Thyroid gland (tissue), 4 donors: ENCODE data around the gene MMP1. TPM values are rescaled to one million over a fixed set of nuclear protein-coding genes. Genes with fewer than 3 reads are reported as not detected.

ENCODE experiments used
- DNase-seq, 2 donors: peaks; one replicate each; pipeline ENCODE4 v3.0.0-alpha.2; 2019
- H3K27ac ChIP-seq, 3 donors: fragments of 200-600 bp; sonication (generic); 1 replicate in 2 of 3; 2 replicates in 1 of 3; pipeline ENCODE4 v1.5.1; 2016 to 2019; ENCODE audit warnings: mild to moderate bottlenecking in 1 of 3, moderate library complexity in 1 of 3
- H3K27me3 ChIP-seq: fragments of 200-600 bp; sonication (generic); one replicate; pipeline ENCODE4 v1.5.1; 2019
- H3K36me3 ChIP-seq, 2 donors: fragments of 200-600 bp; sonication (generic); one replicate each; pipeline ENCODE4 v1.5.1; 2016 to 2019
- H3K4me1 ChIP-seq, 2 donors: fragments of 200-600 bp; sonication (generic); one replicate each; pipeline ENCODE4 v1.5.1; 2017 to 2019
- H3K4me3 ChIP-seq, 3 donors: fragments of 200-600 bp; sonication (generic); replicated peaks in 1 of 3; 1 replicate in 2 of 3; 2 replicates in 1 of 3; pipeline ENCODE4 v1.5.1; 2016; ENCODE audit warnings: mild to moderate bottlenecking in 1 of 3
- H3K9me3 ChIP-seq: fragments of 200-600 bp; sonication (generic); one replicate; pipeline ENCODE4 v1.5.1; 2017
- POLR2A ChIP-seq, 2 donors: fragments of 450-650 bp; IDR thresholded peaks; one replicate each; pipeline ENCODE4 v1.6.1; 2017; ENCODE audit warnings: antibody characterized with exemption in 2 of 2, mild to moderate bottlenecking in 2 of 2, moderate library complexity in 1 of 2
- WGBS, 2 donors: methylation state at CpG; one replicate each; pipeline ENCODE4 v1.1.5; 2017; 5-methylcytosine and 5-hydroxymethylcytosine counted together
- intact Hi-C: fragments of 100-400 bp; cut with DNase I; formaldehyde crosslinking; loops from one replicate; pipeline ENCODE4 v1.15.1; 2023
- total RNA-seq, 4 donors: library from RNA; depleted of rRNA; stranded (reverse); fragments of >200 nt; gene quantifications; one replicate each; pipeline ENCODE4 v1.2.3, GENCODE V29; 2016
- TF ChIP-seq, protein P1 (sequence below), 6 experiments: fragments of 200-600 bp in 3 of 6; fragments of 450-650 bp in 3 of 6; sonication (generic) in 3 of 6; IDR thresholded peaks; one replicate each; pipeline ENCODE4 v1.5.1; 2016 to 2019; ENCODE audit warnings: antibody characterized with exemption in 6 of 6, mild to moderate bottlenecking in 2 of 6, inconsistent platforms in 1 of 6, moderate library complexity in 1 of 6

MMP1 gene
- total RNA-seq, 4 donors from 2014 or later: not detected

DNA sequence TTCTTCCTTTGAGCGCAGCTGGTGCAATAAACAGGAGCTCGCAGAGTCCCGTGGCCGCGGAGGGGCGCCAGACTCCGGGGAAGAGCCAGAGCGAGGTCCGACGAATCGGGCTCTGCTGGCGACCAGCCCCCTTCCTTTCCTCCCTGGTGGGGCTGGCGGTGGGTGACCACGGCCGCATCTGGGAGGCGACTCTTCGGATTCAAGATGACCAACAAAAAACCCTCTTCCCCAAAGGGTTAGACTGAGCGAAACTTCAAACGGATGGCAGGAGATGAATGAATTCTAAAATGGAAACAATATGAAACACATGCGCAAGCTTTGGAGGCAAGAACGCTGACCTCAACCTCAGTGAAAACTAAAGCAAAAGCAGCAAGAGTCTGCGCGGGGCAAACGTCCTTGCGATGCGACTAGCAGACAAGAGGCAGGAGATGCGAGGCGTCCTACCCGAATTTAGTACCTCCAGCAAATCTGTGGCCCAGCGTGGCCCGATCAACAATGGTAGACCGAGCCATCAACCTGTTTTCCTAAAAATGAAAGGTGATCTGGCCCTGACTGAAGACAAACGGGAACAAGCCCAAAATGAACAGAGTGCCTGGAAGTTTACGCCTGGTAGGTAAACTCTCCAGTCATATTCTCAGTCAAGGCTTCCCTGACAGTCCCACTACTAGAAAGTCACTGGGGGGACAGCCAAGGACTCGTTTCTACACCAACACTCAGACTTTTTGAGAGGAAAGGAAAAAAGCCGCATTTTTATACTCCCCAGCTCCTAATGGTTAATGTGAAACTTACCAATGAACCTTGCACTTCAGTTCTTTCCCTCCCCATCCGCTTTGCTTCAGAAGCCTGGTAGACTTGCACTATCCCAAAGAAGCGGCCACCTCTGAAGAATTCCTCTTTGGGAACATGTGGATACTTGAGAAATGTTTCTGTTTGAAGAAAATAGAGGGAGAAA lies 33.8 kb upstream of the MMP1 start:
- Histone ChIP-seq H3K4me3 (no peak overlapping the region), H3K27me3 (no peaks in the 10 kb centered on the region), H3K9me3 (no peaks in the 10 kb centered on the region), H3K27ac (no peak overlapping the region), H3K4me1 (no peaks in the 10 kb centered on the region), H3K36me3 (no peaks in the 10 kb centered on the region)
- intact Hi-C loops: no loop called here
- 30 to 35% methylated on average over 38 of the region's 38 CpGs for whole genome bisulfite sequencing, 2 donors
- no peak for TF ChIP-seq POLR2A (IDR thresholded peaks at IDR 0.05)
- TF ChIP-seq, protein P1, sequence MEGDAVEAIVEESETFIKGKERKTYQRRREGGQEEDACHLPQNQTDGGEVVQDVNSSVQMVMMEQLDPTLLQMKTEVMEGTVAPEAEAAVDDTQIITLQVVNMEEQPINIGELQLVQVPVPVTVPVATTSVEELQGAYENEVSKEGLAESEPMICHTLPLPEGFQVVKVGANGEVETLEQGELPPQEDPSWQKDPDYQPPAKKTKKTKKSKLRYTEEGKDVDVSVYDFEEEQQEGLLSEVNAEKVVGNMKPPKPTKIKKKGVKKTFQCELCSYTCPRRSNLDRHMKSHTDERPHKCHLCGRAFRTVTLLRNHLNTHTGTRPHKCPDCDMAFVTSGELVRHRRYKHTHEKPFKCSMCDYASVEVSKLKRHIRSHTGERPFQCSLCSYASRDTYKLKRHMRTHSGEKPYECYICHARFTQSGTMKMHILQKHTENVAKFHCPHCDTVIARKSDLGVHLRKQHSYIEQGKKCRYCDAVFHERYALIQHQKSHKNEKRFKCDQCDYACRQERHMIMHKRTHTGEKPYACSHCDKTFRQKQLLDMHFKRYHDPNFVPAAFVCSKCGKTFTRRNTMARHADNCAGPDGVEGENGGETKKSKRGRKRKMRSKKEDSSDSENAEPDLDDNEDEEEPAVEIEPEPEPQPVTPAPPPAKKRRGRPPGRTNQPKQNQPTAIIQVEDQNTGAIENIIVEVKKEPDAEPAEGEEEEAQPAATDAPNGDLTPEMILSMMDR (IDR thresholded peaks at IDR 0.05): peak in 1 of 6 experiments; percentile 17
- peak in 1 of 2 donors; percentile 3 for DNase-seq

DNA sequence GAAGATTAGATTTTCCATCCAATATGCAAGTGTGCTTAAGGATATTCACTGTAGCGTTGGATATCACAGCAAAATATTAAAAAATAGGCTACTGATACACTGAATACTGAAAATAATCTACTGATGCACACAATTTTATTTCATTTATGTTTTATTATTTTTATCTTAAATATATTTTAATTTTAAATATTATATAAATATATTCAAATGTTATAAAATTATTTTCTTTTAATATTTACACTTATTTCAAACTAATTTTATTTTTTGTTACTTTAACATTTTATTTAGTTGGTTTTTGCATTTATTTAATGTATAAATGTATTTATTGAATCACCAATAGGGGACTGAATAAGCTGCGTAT lies 33.1 kb upstream of the MMP1 start:
- TF ChIP-seq, protein P1 (IDR thresholded peaks at IDR 0.05): no peak
- Histone ChIP-seq H3K9me3 (no peaks in the 10 kb centered on the region), H3K27ac (no peak overlapping the region), H3K27me3 (no peaks in the 10 kb centered on the region), H3K4me3 (no peak overlapping the region), H3K4me1 (no peaks in the 10 kb centered on the region), H3K36me3 (no peaks in the 10 kb centered on the region)
- DNase-seq: no peak
- WGBS, 2 donors: 58 to 60% methylated on average over 2 of the region's 2 CpGs
- intact Hi-C loops: no loop called here

DNA sequence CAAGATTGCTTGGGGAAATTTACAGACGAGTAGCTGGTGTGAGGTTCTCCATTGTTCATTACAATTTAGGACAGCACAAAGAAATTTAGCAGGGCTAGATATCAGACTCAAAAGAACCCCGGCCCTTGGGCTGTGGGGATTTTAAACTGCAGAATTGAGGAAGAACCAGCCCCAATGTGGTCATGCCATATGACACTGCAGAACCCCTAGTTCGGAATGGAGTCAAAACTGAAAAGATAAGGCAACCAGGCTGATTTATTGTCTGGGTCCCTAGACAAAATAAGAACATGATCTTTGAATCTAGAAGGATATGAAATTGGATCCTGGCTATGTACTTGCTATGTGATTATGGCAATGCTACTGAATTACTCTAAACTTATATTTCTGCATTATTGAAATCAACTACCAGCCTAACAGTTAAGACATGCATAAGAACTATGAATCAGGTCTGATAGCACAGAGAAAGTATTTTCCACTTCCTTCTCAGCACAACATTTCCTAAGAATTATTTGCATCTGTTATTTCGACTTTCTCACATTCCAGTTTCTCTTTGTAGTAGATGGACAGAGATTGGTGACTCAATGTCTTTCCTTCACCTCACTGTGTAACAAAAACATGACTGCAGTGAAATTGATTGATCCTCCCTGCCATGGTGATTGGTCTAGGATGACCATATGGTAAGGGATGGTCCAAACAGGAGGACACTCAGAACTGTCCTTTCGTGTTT lies 32.2 kb upstream of the MMP1 start:
- Histone ChIP-seq H3K4me3 (no peak overlapping the region), H3K27me3 (no peaks in the 10 kb centered on the region)
- WGBS, 2 donors: 70 to 81% methylated on average over 5 of the region's 5 CpGs

DNA sequence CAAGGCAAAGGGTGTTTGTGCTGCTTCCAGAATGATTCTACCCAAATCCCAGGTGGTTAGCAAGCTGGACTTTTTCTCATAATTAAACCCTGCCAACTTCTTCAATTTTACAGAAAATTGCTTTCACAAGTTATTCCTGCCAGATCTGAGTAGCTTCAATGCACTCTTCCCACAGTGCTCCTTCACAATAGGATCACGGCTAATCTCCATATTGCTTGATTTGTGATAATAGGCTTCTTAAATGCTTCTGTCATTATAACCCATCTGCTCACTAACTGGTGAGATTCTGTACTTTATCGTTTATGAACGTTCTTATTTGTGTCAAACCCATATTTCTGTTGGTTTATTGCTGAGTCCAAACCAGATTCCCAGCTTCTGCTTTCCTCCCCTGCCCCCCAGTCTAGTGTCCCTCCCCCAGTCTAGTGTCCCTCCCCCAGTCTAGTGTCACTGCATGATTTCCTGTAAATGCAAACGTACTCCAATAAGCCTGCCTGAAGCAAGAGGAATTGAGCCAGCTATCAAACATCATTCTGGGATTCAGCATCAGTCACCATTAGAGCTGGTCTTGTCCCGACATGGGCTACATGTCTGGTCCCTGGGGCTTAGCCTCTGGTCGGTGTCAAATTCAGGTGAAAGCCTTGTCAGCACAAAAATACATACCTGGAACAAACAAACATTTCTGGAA lies 31.5 kb upstream of the MMP1 start:
- intact Hi-C loops: no loop called here
- no peaks in the 10 kb centered on the region for H3K9me3 ChIP-seq
- no peaks in the 10 kb centered on the region for H3K27me3 ChIP-seq
- H3K4me1 ChIP-seq: no peaks in the 10 kb centered on the region
- H3K27ac ChIP-seq: no peak overlapping the region
- DNase-seq: no peak
- TF ChIP-seq POLR2A (IDR thresholded peaks at IDR 0.05): no peak
- TF ChIP-seq, protein P1 (IDR thresholded peaks at IDR 0.05): no peak
- H3K4me3 ChIP-seq: no peak overlapping the region
- no peaks in the 10 kb centered on the region for H3K36me3 ChIP-seq
- WGBS, 2 donors: 73 to 77% methylated on average over 6 of the region's 6 CpGs

More for the DNA sequence above, 32.2 kb upstream of the MMP1 start:
- Histone ChIP-seq H3K27ac (no peak overlapping the region), H3K4me1 (no peaks in the 10 kb centered on the region), H3K36me3 (no peaks in the 10 kb centered on the region), H3K9me3 (no peaks in the 10 kb centered on the region)
- DNase-seq: no peak
- TF ChIP-seq, protein P1 (IDR thresholded peaks at IDR 0.05): no peak
- no peak for TF ChIP-seq POLR2A (IDR thresholded peaks at IDR 0.05)
- intact Hi-C loops: no loop called here
